ENCODE measurements around the gene GPR160. TPM values are rescaled to one million over a fixed set of nuclear protein-coding genes. Genes with fewer than 3 reads are reported as not detected.
A peak's percentile ranks its signal among the peaks of the same experiment; 100 is the strongest.

Gene GPR160, protein sequence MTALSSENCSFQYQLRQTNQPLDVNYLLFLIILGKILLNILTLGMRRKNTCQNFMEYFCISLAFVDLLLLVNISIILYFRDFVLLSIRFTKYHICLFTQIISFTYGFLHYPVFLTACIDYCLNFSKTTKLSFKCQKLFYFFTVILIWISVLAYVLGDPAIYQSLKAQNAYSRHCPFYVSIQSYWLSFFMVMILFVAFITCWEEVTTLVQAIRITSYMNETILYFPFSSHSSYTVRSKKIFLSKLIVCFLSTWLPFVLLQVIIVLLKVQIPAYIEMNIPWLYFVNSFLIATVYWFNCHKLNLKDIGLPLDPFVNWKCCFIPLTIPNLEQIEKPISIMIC
- 1.5 and 1.7 TPM in 2 replicates for total RNA-seq (2013; cell fraction: nucleolus; rRNA removed)
- total RNA-seq (2014; rRNA removed) (35.6 and 35.9 TPM in 2 replicates), total RNA-seq (2014; rRNA removed; fragmentation: Illumina TruSeq; extraction: Trizol) (36.3 and 36.4 TPM in 2 replicates), total RNA-seq (2021) (21.7 and 24.6 TPM in 2 replicates), polyA plus RNA-seq (2011; rRNA removed) (1.2 and 2.2 TPM in 2 replicates), polyA plus RNA-seq (2014; fragmentation: Illumina TruSeq; extraction: Trizol) (41.9 and 44.1 TPM in 2 replicates), polyA plus RNA-seq (2014; fragmentation: Nextera tagmentation; extraction: Ambion mirVana) (10 to 100 TPM in 1 of 2 experiments, 1 to 10 TPM in 1; 8.8 to 14.4 TPM), polyA plus RNA-seq (2014; rRNA removed) (25.9 and 28.2 TPM in 2 replicates), polyA plus RNA-seq (2016; fragmentation: Nextera tagmentation; extraction: Ambion mirVana) (10 to 100 TPM; 53.9 to 57.7 TPM), polyA minus RNA-seq (2011; rRNA and poly(A)+ RNA removed) (0.41 and 0.80 TPM in 2 replicates), Bru-seq, nascent RNA (percentile 49 among the genes with signal in this experiment), BruChase-seq, experiment 1, labeled RNA remaining after a 6-hour chase (percentile 40 among the genes with signal in this experiment), BruChase-seq, experiment 2, labeled RNA remaining after a 2-hour chase (percentile 40 among the genes with signal in this experiment)
- 32.9 TPM for polyA plus RNA-seq (2011; ENCODE audit: low read depth)
- polyA plus RNA-seq (2011; cell fraction: cytosol; rRNA removed): 0.30 and 0.42 TPM in 2 replicates
- 0.44 and 0.49 TPM in 2 replicates for polyA plus RNA-seq (2011; cell fraction: nucleus; rRNA removed)
- polyA plus RNA-seq (2012): 80.9 and 93.7 TPM in 2 replicates
- polyA minus RNA-seq (2011; cell fraction: cytosol; rRNA and poly(A)+ RNA removed): 0.73 and 1.6 TPM in 2 replicates
- 0.36 and 0.86 TPM in 2 replicates for polyA minus RNA-seq (2011; cell fraction: nucleus; rRNA and poly(A)+ RNA removed)
- long read RNA-seq, experiment 1: 0 reads
- long read RNA-seq, experiment 2, partial matches to known transcripts: 0 of 1 reads
- long read RNA-seq, experiment 2, other reads (novel, unspliced or antisense): 0 of 1 reads

DNA sequence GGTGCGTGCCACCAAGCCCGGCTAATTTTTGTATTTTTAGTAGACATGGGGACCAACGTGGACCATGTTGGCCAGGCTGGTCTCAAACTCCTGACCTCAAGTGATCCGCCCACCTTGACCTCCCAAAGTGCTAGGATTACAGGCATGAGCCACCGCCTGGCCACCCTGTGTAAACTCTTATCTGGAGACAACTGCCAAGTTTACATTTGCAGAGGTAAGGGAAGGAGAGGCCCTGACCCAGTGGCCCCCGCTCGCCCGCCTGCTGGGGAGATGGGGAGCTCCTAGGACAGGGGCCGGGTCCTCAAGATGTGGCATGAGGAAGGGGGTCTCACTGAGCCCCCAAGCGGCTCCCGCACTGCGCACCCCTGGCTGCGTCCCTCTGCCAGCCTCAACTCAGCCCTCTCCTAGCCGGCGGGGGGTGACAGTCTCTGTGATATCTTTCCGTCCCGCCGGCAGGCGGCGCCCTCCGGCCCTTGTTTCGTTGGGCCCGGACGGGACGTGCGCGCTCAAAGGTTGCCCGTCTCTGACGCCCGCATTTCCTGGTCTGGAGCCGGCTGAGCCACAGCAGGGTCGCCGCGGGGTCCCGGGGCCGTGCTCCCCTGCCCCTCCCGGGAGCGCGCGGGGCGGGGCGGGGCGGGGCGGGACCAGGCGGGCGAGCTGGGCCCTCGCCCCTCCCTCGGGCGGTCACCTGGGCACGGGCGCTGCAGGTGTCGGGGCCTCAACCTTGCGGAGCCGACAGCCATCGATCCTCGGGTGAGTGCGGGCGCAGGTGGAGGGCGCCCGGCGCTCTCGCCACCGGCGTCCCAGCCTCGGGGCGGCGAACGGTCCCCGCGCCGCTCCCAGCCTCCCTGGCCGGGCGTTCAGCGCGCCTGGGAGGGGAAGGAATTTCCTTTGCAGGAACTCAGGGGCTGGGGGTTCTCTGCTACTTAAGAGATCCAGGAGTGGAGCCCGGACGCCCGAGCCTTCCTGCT lies at the start of gene GPR160:
GPR160 (plus strand) TSS at position 533 of the 971 bp plus-strand sequence. CDS start 45,978 bp downstream, outside the sequence.
- H4K20me1 ChIP-seq (ENCODE audit: control insufficient read depth, insufficient read depth): no peaks in the 10 kb centered on the region
- H3K4me1 ChIP-seq (ENCODE audit: control insufficient read depth, insufficient read depth, low read length): peaks cover 11% of the 10 kb centered on the region; the same call in 1 of the 2 replicates
- no peaks in the 10 kb centered on the region for H3K36me3 ChIP-seq (ENCODE audit: control insufficient read depth in 2 of 2, insufficient read depth in 2 of 2, low read length in 1 of 2)
- ChIA-PET POLR2A (no interaction called here), SMC1A (ENCODE audit: uncharacterized antibody, unreplicated experiment) (interaction anchor here (0.6 to 1.4 kb wide), 2 partner anchors 16 to 418 kb away, joined by 3 to 4 read pairs; no protein-coding TSS in a partner anchor), RAD21 (ENCODE audit: unreplicated experiment) (no interaction called here), CTCF (interaction anchor here (0.6 to 1.8 kb wide), 4 partner anchors 16 to 193 kb away, joined by 3 to 5 read pairs (median 4); no protein-coding TSS in a partner anchor)
- H3K4me2 ChIP-seq (ENCODE audit: control insufficient read depth, insufficient read depth): peak within 1 kb of the TSS; percentile 88
- peak within 1 kb of the TSS; percentile 56 for H2AFZ ChIP-seq (ENCODE audit: control insufficient read depth, low read depth, low read length)
- intact Hi-C loops (cut with micrococcal nuclease; ENCODE audit: unreplicated experiment): loop anchor here (5.0 kb wide), 1 partner anchor 275 kb away; no protein-coding TSS in a partner anchor
- WGBS (ENCODE audit: insufficient coverage, insufficient replicate concordance, low lambda C conversion rate, missing lambda C conversion rate): 3% methylated on average over 54 of the region's 78 CpGs
- peak within 1 kb of the TSS; percentile 88 for H3K27ac ChIP-seq (ENCODE audit: control insufficient read depth, insufficient read depth)
- no TSS peak for BruUV-seq (replicated peaks)
- peak within 1 kb of the TSS; percentile 87 for H3K4me3 ChIP-seq
- FAIRE-seq: peak; percentile 52
- peak within 1 kb of the TSS; percentile 76 for H3K9ac ChIP-seq (ENCODE audit: control insufficient read depth, insufficient read depth, low read length)
- H3K79me2 ChIP-seq (ENCODE audit: control insufficient read depth, insufficient read depth, low read length): peaks cover 41% of the 10 kb centered on the region
- H3K9me3 ChIP-seq (replicated peaks; ENCODE audit: control insufficient read depth, insufficient read depth, low read length): no peaks in the 10 kb centered on the region
- no peaks in the 10 kb centered on the region; a peak in 2 of 4 replicates for H3K27me3 ChIP-seq (replicated peaks in 1 of 2; ENCODE audit: control insufficient read depth in 2 of 2, insufficient read depth in 2 of 2, low read length in 1 of 2)
- peak; percentile 93 for ATAC-seq
- in situ Hi-C loops (cut with MboI): loop anchor here (25.0 kb wide), 1 partner anchor 900 kb away; no protein-coding TSS in a partner anchor
- DNase-seq (ENCODE audit: low read depth, low spot score): no peak
- TF ChIP-seq YY1 (IDR thresholded peaks at IDR 0.05; ENCODE audit: low read depth, low read length) (peak; percentile 73; the same call in 1 of the 2 replicates), SKIL (IDR thresholded peaks at IDR 0.05; ENCODE audit: low read depth, poor library complexity, severe bottlenecking) (no peak), POLR2AphosphoS5 (IDR thresholded peaks at IDR 0.05; ENCODE audit: low read length) (0 out of 2 replicates have a peak, but pooled peaks have one; percentile 17), GABPA (IDR thresholded peaks at IDR 0.05; ENCODE audit: low read depth) (no peak), RAD21 (IDR thresholded peaks at IDR 0.05; ENCODE audit: insufficient read depth, low read depth, low read length) (peak; percentile 81), WRNIP1 (IDR thresholded peaks at IDR 0.05; ENCODE audit: borderline replicate concordance, low read depth, low read length) (no peak), IKZF1 (conservative IDR thresholded peaks at IDR 0.05) (peak; percentile 88), SIX5 (IDR thresholded peaks at IDR 0.05; ENCODE audit: low read depth, low read length, severe bottlenecking) (peak; percentile 12), POLR2A (IDR thresholded peaks at IDR 0.05; ENCODE audit: low read depth, low read length) (peak; percentile 79), HDAC6 (IDR thresholded peaks at IDR 0.05; ENCODE audit: unreplicated experiment) (no peak), ATF7 (IDR thresholded peaks at IDR 0.05; ENCODE audit: low read depth) (no peak), SREBF1 (IDR thresholded peaks at IDR 0.05; ENCODE audit: low read length) (no peak), EP300 (IDR thresholded peaks at IDR 0.05; ENCODE audit: borderline replicate concordance in 1 of 2, control insufficient read depth in 1 of 2, low read depth in 2 of 2, low read length in 2 of 2) (no peak), YBX1 (IDR thresholded peaks at IDR 0.05) (no peak), TBL1XR1 (IDR thresholded peaks at IDR 0.05; ENCODE audit: low read depth, low read length) (0 out of 2 replicates have a peak, but pooled peaks have one; percentile 18), CBFB (IDR thresholded peaks at IDR 0.05; ENCODE audit: low read depth) (no peak), TARDBP (IDR thresholded peaks at IDR 0.05; ENCODE audit: borderline replicate concordance) (no peak)
